Measurements from ENCODE around the gene CYP11A1.

The CYP11A1 gene

GRCh38 chr15:74340150-74340549 lies 27.3 kb downstream of the CYP11A1 start:
- no peak for DNase-seq

GRCh38 chr15:74339371-74339770 lies 28.1 kb downstream of the CYP11A1 start:
- DNase-seq, result no peak

GRCh38 chr15:74338676-74339075 lies 28.8 kb downstream of the CYP11A1 start:
- no peak for DNase-seq

GRCh38 chr15:74337607-74338211 lies 29.7 kb downstream of the CYP11A1 start:
- DNase-seq, result no peak

GRCh38 chr15:74337146-74337545 lies 30.3 kb downstream of the CYP11A1 start:
- DNase-seq, result no peak

- no peak for DNase-seq
Observed at GRCh38 chr15:74336061-74337005, 31.1 kb downstream of the CYP11A1 start.

GRCh38 chr15:74335396-74335795 lies 32.0 kb downstream of the CYP11A1 start:
- no peak for DNase-seq

GRCh38 chr15:74334127-74334526 lies 33.3 kb downstream of the CYP11A1 start:
- no peak for DNase-seq

- no peak for DNase-seq
Observed at GRCh38 chr15:74333662-74334061, 33.8 kb downstream of the CYP11A1 start.

GRCh38 chr15:74333093-74333492 lies 34.4 kb downstream of the CYP11A1 start:
- DNase-seq, result no peak

- no peak for DNase-seq
Observed at GRCh38 chr15:74332611-74333010, 34.8 kb downstream of the CYP11A1 start.

GRCh38 chr15:74332011-74332410 lies 35.4 kb downstream of the CYP11A1 start:
- no peak for DNase-seq

GRCh38 chr15:74330861-74331408 lies 36.5 kb downstream of the CYP11A1 start:
- no peak for DNase-seq

- DNase-seq, result no peak
Observed at GRCh38 chr15:74328331-74329056, 39.0 kb downstream of the CYP11A1 start.

GRCh38 chr15:74327756-74328155 lies 39.7 kb downstream of the CYP11A1 start:
- no peak for DNase-seq

- no peak for DNase-seq
Observed at GRCh38 chr15:74326746-74327145, 40.7 kb downstream of the CYP11A1 start.

GRCh38 chr15:74324714-74325113 lies 42.7 kb downstream of the CYP11A1 start:
- no peak for DNase-seq

GRCh38 chr15:74322558-74323180 lies 44.8 kb downstream of the CYP11A1 start:
- DNase-seq, result peak; percentile 55 to 57

- no peak for DNase-seq
Observed at GRCh38 chr15:74320352-74321247, 46.8 kb downstream of the CYP11A1 start.

- DNase-seq, result no peak
Observed at GRCh38 chr15:74319596-74320351, 47.7 kb downstream of the CYP11A1 start.

- DNase-seq, result no peak
Observed at GRCh38 chr15:74319138-74319460, 48.3 kb downstream of the CYP11A1 start.
